GM19240 (cell line): ENCODE results near the gene RHBDL3.
"Not testable (repeated sequence)": the region's sequence is repeated elsewhere in the genome, so short reads cannot be mapped to it uniquely, and the experiment has no call there.

ENCODE experiments used
- DNase-seq: peaks from one replicate; pipeline ENCODE4 v3.0.0; 2011; ENCODE audit warnings: low spot score; ENCODE audit not compliant: insufficient read length

RHBDL3 gene, protein sequence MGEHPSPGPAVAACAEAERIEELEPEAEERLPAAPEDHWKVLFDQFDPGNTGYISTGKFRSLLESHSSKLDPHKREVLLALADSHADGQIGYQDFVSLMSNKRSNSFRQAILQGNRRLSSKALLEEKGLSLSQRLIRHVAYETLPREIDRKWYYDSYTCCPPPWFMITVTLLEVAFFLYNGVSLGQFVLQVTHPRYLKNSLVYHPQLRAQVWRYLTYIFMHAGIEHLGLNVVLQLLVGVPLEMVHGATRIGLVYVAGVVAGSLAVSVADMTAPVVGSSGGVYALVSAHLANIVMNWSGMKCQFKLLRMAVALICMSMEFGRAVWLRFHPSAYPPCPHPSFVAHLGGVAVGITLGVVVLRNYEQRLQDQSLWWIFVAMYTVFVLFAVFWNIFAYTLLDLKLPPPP

DNA sequence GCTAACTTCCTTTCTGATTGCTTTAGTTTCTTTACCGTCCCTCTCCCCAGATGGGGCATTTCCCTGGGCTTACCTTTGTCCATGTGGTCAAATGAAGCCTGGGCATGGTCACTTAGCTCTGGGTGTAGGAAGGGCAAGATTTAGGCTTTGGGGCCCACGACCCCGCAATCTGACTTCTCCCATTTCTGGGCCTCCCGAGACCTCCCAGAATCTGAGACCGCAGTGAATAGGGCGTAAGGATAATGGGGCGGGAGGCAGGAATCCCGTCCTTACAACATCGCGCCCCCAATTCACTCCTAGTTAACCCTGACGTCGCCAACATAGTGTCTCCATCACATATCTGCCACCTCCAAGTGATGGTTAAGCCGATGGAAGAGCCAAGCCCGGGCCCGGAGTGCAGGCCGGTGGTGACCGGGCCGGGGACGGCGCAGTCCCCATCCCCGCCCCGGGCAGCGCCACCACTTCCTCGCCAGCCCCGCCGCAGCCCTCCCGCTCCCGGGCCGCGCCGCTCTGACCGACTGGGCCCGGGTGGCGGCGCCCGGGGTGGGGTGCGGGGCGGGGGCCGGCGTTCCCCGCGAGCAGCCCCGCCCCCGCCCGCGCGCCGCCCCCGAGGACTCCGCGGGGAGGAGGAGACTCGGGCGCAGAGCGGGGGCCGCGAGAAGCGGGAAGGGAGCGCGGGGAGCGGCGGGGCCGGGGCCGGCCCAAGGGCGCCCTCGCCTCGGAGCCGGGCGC, at the start of gene RHBDL3:
Gene RHBDL3, plus strand, starts transcription at position 641 of the 732 bp plus-strand sequence. CDS start 358 bp downstream, outside the sequence.
- DNase-seq, result no peak

DNA sequence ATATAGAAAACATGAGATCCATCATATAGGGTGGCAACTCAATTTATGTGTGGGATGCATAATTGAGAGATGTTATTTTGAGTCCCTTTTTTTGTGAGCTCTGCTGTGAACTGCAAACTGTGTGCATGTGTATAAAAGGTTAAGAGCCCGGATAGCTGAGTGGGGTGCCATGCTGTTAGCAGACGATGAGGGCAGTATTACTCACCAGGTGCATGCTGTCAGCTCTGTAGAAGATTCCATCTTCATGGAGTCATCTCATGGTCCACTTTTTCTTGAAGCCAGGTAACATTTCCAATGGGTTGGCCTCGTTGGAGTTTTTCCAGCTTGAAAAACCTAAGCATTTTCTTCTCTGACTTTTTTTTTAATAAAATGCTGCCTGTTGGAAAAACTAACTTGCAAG, 43.0 kb upstream of the RHBDL3 start:
- no peak for DNase-seq

DNA sequence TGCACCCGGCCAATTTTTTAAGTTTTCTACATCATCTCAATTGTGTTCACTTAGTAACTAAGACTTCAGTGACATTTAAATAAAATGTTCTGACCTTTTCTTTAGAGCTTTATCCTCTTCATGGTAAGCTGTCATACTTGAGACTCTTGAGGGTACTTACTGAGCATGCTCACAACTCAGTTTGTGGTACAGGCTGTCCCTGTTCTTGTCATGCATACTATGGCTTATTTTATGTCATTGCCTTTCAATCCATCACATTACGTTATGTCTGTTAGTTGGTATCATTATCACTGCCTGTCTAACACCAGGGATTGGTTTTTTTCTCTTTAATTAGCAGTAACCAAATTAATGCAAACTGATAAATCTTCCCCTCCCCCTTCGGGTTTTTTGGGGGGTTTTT, 41.9 kb upstream of the RHBDL3 start:
- no peak for DNase-seq

DNA sequence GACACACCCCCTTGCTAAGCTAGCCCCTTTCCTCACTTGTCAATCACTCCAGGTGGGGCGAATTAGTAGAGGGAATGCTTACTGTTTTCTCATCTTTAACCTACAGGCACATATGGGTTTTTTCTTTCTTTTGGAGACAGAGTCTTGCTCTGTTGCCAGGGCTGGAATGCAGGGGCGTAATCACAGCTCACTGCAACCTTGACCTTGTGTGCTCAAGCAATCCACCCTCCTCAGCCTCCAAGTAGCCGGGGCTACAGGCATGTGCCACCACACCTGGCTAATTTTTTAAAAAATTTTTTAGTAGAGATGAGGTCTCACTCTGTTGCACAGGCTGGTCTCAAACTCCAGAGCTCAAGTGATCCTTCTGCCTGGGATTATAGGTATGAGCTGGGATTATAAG, 38.7 kb upstream of the RHBDL3 start:
- DNase-seq, result no peak

DNA sequence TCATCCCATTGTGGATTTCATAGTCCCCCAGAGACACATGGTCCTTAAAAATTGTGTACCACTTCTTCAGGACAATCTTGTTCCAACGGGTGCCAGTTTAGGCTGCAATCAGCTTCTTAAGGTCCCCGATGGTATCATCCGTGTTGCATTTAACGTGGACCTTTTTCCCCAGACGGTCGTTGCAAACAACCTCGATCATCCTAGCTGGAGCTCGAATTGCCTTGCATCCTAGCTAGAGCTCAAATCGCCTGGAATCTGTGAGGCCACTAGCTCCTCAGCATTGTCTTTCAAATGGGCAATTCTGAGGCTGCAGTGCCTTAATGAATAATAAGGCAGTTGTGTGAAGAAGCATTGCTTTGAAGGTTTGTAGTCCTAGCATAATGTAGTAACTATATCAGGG, 37.7 kb upstream of the RHBDL3 start:
- no peak for DNase-seq

DNA sequence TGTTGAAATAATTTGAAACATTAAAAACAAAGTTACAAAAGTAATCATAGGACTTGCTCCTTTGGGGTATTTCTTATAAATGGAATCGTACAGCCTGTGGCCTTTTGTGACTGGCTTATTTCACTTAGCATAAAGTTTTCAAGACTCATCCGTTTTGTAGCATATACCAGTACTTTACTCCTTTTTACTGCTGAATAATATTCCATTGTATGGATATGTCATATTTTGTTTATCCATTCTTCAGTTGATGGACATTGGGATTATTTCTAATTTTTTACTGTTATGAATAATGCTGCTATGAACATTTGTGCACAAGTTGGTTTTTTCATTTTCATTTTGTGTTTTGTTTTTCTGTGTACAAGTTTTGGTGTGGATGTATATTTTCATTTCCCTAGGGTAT, 30.0 kb upstream of the RHBDL3 start:
- DNase-seq, result no peak

DNA sequence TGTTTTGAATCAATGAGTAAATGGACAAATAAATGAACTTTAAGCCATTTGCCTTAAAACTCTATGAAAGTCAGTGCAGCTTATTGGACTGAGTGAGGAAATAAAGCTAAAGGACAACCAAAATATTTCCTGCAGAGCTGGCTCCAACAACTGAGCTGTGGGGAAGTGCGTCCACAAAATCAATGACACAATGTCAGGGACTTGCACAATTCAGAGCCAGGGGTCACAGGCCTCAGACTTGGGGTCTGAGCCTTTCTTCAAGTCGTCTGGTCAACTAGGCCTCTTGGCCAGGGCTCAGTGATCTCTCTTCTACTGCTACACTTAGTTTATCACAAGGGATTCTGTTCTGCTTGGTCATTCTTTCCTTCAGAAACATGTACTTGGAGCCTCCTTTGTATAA, 26.2 kb upstream of the RHBDL3 start:
- no peak for DNase-seq

DNA sequence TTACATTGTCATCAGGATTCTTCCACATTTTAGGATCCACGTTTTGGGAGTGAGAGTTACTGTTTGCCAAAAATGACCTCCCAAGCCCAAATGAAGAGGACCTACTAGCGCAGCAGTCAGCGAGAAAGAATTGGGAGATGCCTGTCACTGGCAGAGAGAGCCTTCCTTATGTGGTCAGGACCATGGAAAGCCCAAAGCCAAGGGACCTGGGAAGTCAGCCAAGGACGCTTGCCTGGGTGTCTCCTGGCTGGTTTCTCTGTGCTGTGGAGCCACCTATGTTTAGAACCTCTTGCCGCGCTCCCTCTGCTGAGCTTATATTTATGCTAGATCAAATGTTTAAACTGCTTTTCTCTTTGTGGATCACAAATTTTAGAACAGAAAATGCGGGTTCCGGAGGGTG, 24.9 kb upstream of the RHBDL3 start:
- no peak for DNase-seq

DNA sequence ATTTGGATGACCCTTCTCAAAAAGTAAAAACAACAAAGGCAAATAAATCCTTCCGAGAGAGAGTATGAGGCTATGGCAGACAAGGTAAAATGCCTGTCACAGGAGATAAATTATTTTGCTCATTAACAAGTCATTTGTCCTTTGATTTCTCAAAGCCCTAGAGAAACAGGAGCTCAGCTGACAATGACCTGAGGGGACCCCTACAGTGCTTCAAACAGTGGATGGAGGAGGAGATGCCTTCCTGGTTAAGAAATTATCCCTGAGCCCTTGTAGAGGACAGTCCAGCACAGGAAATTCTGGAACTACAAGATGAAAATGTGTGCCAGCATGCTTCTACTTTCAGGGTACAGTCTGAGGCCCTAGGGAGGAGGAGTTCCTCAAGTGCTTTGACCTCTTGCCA, 24.0 kb upstream of the RHBDL3 start:
- DNase-seq, result no peak

DNA sequence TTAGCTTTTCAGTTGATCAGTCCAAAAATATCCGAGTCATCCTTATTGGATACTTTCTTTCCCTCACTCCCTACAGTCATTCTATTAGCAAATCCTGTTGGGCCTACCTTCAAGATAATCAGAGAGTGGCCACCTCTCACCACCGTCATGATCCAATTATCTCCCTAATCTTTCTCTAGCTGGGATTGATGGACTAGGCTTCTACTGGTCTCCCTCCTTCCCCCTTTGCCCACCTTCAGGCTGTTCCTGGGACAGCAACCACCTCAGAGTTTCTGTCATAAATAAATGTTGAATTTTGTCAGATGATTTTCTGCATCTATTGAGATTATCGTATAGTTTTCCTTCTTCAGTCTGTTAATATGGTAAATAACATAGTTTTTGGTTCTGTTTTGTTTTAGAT, 16.2 kb upstream of the RHBDL3 start:
- no peak for DNase-seq

DNA sequence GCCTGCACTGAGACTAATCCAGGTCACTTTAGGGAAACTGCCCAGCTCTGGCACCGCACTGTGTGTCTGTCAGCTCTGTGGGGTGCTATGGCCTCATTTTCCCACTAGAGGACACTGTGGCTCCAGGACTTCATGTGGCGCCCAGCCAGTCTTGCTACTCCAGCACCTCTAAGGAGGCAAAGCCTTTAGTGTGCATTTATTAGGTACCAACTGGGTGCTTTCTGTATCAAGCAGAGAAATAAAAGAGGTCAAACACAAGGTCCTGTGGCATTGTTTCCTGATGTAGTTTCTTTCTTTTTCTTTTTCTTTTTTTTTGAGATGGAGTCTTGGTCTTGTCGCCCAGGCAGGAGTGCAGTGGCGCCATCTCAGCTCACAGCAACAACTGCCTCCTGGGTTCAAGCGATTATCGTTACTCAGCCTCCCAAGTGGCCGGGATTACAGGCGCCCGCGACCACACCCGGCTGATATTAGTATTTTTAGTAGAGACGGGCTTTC, 12.5 kb upstream of the RHBDL3 start:
- DNase-seq, result peak; percentile 79

DNA sequence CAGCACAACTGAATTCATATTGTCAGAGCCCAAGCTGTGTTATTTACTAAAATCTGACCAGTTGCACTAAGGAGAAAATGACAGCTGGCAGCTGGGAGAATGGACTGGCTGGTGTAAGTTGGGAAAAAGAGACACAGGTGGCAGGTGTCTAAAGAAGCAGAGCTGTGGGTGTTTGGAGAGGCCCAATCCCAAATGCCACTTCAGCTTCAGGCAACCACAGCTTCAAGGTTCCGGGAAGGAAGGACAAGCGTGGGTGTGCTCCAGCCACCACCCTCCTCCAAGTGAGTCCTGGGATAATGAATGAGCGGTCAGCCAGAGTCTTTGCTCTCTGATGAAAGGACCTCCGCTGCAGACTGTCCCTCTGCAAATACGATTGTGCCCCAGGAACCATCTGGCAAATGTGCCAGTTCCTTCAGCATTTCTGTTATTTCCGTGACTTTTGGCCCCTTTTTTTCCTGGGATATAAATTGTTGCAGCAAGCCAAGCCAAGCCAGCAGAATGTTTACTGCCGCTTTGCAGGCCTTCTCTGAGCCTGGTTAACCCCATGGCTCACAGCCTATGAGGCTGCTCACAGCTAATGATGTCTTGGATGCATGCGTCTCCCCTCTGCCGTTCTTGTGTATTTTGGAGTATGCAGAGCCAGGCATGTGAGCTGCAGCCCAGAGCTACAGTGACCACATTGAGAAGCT, 9.5 kb upstream of the RHBDL3 start:
- no peak for DNase-seq

DNA sequence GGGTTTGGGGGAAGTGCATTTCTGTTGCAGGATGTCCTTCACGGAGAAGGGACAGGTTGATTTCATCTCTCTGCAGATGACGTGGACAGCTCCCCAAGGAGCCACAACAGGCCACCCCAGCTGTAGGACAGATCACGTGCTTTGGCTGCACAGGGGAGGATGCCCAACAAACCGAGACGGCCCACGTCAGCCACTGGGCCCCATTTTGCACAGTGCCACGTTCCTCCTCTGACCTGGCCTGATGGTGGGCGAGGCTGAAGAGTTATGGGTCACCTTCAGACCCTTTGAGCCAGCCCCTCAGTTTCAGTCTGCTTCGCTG, 9.0 kb upstream of the RHBDL3 start:
- no peak for DNase-seq

DNA sequence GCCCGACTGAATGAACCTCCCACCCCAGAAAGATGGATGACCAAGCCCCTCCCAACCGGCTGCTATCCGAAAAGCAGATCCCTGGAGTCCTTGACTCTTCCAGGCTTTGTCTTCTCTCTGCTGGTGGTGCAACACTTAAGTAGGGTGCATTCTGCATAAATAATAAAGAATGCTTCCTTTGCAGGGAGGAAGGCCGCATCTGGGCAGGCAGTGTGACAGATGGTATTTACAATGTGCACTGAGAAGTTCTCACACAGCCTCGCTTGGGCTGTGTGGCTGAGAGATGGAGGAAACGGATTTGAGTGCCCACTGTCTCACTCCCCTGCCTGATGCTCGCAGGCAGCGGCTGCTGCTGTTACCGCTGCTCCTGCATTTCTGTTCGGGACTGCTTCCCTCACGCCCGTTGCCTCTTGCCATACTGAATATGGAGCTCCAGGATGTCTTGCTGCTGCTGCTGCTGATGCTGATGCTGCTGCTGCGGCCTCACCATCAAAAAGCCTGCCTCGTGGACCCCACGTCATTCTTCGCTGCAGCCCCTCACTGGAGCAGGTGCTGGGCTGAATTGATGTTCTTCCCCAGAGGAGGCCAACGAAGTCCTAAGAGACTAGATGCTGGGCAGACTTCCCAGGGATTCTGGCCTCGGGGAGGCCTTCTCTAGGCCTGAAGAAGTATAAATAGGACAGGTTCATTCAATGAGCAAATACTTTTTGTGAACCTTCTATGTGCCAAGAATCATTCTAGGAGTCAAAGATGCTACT, 7.1 kb upstream of the RHBDL3 start:
- no peak for DNase-seq

DNA sequence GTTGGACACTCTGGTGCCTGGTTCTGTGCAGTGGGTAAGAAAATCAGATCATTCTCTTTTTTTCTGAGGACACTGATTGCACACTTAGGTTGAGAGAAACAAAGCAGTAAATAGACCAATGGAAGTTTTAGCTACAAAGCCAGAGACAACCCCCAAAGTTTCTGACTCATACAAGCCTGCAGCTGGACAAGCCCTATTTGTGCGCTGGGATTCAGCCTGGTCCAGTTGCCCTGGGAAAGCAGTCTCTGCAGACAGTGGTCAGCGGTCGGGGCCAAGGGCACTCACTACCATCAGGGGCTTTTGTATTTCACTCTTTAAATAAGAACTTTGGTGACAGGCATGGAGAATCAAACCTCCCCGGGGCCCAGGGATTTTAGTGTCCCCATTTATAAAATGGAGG, 6.0 kb upstream of the RHBDL3 start:
- no peak for DNase-seq

DNA sequence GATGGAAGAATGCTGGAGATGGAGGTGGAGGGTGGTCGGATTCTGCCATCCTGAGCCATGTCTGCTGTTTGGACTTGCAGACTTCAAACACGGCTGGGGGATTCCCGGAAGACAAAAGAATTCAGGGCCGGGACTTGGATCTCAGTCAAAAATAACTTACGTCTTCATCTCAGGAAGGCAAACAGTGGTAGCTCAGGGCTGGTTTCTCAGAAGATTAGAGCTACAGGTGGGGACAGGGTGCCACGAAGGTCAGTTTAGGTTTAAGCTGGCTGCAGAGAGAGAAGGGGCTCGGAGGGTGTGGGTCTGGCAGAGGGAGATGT, 4.3 kb upstream of the RHBDL3 start:
- no peak for DNase-seq

DNA sequence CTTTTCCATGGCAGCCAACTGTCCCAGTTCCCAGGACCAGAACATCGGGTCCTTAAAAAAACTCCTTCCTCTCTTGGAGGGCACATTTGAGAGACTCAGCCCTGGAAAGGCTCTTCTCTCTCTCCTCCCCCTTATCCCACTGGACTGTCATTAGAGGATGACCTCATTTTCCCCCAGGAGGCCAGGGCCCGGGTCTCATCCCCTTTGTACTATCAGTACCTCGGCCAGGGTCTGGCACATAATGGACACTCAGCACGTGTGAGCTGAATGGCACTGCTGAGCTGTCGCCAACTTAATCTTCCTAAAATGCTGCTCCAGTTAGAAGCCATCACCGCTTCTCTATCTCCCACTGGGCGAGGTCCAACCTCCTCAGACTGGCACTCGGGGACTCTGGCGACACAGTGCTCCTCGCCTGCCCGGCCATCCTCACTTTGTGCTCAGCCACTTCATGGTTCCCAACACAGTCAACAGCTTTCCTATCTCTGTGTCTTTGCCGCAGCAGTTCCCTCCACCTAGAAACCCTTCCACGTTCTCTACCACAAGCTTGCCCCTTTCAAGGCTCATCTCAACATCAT, 3.6 kb upstream of the RHBDL3 start:
- no peak for DNase-seq

DNA sequence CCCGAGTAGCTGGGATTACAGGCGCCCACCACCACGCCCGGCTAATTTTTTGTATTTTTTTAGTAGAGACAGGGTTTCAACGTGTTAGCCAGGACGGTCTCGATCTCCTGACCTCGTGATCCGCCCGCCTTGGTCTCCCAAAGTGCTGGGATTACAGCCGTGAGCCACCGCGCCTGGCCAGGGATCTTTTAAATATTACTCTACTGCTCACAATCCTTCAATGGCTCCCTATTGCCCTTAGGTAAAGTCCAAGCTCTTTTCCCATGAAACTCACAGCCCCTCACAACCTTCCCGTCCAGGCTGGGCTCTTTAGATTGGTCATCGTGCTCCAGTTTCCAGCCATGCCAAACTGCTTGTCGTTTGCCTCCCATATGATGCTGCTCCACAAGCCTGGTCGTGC, 2.1 kb upstream of the RHBDL3 start:
- not testable (repeated sequence) for DNase-seq

DNA sequence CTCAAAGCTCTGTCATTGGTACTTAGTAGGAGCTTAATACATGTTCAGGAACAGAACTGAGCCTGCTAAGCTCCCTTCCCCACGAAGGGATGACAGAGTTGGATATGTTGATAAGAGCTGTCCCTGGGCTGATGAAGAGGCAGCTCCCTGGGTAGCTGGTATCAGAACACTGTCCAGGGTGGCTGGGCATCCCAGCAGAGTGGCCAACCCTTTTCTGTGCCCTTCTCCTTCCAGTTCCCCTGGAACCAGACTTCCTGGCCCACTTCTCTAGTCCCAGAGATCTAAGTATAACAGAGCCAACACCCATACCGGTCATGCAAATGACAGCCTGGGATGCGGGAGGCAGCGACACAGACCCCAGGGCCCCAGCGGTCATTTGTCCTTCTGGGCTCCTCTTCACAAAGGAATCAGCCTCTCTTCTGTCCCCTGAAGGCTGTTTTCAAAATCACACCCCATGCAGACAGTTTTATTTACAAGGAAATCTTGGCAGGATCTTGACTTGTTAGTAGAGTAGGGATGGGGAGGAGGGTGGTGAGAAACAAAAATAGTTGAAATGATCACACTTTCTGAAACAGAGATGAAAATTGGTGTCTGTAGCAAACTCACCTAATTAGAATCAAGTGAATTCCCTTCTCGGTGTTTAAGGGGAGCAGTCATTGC, 1.4 kb upstream of the RHBDL3 start:
- no peak for DNase-seq

DNA sequence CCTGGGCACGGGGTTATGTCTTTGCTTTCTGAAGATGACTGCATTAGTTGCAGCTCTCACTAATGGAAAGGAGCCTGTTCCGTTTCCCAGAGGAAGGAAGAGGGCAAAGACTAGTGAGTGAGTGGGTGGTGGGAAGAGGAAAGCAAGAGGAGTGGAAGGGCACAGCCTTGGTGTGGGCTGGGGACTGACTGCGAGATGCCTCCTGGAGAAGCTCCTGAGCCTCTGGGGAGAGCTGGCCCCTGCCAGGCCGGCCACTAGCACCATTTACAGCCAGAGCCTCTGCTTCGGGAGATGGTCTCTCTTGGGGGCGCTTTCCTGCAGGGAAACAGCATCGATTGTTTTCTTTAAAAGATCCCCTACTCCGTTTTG, 825 bp upstream of the RHBDL3 start:
- DNase-seq, result no peak

DNA sequence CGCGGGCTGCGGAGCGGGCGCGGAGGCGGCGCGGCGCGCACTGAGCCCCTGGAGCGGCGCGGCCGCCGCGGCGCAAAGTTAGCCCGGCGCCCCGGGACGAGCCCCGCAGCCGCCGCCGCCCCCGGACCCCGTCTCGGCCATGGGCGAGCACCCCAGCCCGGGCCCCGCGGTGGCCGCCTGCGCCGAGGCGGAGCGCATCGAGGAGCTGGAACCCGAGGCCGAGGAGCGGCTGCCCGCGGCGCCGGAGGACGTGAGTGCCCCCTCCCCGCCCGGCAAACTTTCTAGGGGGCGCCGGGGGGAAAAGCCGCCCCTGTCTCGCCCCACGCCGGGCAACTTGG, 388 bp downstream of the RHBDL3 start:
- DNase-seq, result no peak
